H1 (cell line): ENCODE data around the gene RNU1-4. TPM values are rescaled to one million over a fixed set of nuclear protein-coding genes. Genes with fewer than 3 reads are reported as not detected.

Source experiments
- CTCF ChIA-PET: fragments of 300-600 bp; sonication (Branson Sonifier 250); formaldehyde crosslinking; loops from one replicate; lab custom pipeline; 2021; ENCODE audit not compliant: partially characterized antibody; lab: Charles Lee
- POLR2A ChIA-PET: fragments of 300-600 bp; sonication (Branson Sonifier 250); formaldehyde crosslinking; loops from one replicate; lab custom pipeline; 2021; ENCODE audit warnings: inconsistent platforms; ENCODE audit not compliant: partially characterized antibody; lab: Charles Lee
- DNase-seq, 2 experiments: peaks; one replicate each; pipeline versions ENCODE4 v3.0.0 to v3.0.0-alpha.2; 2010 to 2022; ENCODE audit warnings: low spot score in 2 of 2, low read depth in 1 of 2, mixed read lengths in 1 of 2
- FAIRE-seq: peaks from 2 replicates; lab custom pipeline; 2011; peaks lifted over from hg19 to GRCh38; lab: Jason Lieb, UNC
- H2AFZ ChIP-seq: 2 replicates; pipeline ENCODE4 v1.8.1; 2012; ENCODE audit warnings: low read length, inconsistent platforms
- H2AK5ac ChIP-seq: 2 replicates; pipeline ENCODE4 v1.6.1; 2013; ENCODE audit warnings: low read depth, low read length
- H2BK120ac ChIP-seq: replicated peaks from 2 replicates; pipeline ENCODE3; 2013; ENCODE audit warnings: low read depth, low read length, inconsistent platforms
- H2BK12ac ChIP-seq: 2 replicates; pipeline ENCODE4 v1.6.1; 2013; ENCODE audit warnings: low read depth, low read length
- H2BK15ac ChIP-seq: 2 replicates; pipeline ENCODE4 v1.6.1; 2013; ENCODE audit warnings: low read length
- H2BK20ac ChIP-seq: 2 replicates; pipeline ENCODE4 v1.6.1; 2013; ENCODE audit warnings: low read length
- H2BK5ac ChIP-seq: 2 replicates; pipeline ENCODE4 v1.6.1; 2013; ENCODE audit warnings: low read depth, low read length
- H3K14ac ChIP-seq: 2 replicates; pipeline ENCODE4 v1.6.1; 2013; ENCODE audit warnings: inconsistent platforms; ENCODE audit not compliant: insufficient read length
- H3K18ac ChIP-seq: 2 replicates; pipeline ENCODE4 v1.6.1; 2013; ENCODE audit warnings: low read length; ENCODE audit errors: extremely low read depth
- H3K23ac ChIP-seq: 2 replicates; pipeline ENCODE4 v1.6.1; 2013; ENCODE audit warnings: inconsistent platforms; ENCODE audit not compliant: insufficient read length
- H3K23me2 ChIP-seq: 2 replicates; pipeline ENCODE4 v1.6.1; 2013; ENCODE audit warnings: low read depth, low read length
- H3K27ac ChIP-seq: 2 replicates; pipeline ENCODE4 v1.6.1; 2011; ENCODE audit warnings: low read depth, low read length, inconsistent platforms
- H3K27me3 ChIP-seq, 4 experiments: replicated peaks in 1 of 4; 1 replicate in 1 of 4; 2 replicates in 3 of 4; pipeline versions ENCODE4 v1.6.1 to v1.8.1; 2011 to 2013; ENCODE audit warnings: low read length in 3 of 4, mild to moderate bottlenecking in 3 of 4, inconsistent platforms in 2 of 4, mixed read lengths in 2 of 4, moderate library complexity in 1 of 4; ENCODE audit not compliant: control insufficient read depth in 3 of 4, insufficient read depth in 3 of 4; ENCODE audit errors: extremely low read depth in 1 of 4
- H3K36me3 ChIP-seq, 4 experiments: 2 replicates each; pipeline versions ENCODE4 v1.6.1 to v1.8.1; 2011 to 2013; ENCODE audit warnings: mild to moderate bottlenecking in 4 of 4, low read length in 3 of 4, moderate library complexity in 2 of 4, control low read depth in 1 of 4, inconsistent platforms in 1 of 4; ENCODE audit not compliant: insufficient read depth in 4 of 4, control insufficient read depth in 2 of 4
- H3K4ac ChIP-seq: replicated peaks from 2 replicates; pipeline ENCODE3; 2013; ENCODE audit warnings: low read length, low read depth, mixed read lengths, inconsistent platforms; ENCODE audit not compliant: insufficient read length
- H3K4me1 ChIP-seq, 4 experiments: replicated peaks in 1 of 4; 1 replicate in 1 of 4; 2 replicates in 3 of 4; pipeline versions ENCODE4 v1.6.1 to v1.8.1; 2011 to 2013; ENCODE audit warnings: low read length in 3 of 4, inconsistent platforms in 2 of 4, mixed read lengths in 1 of 4; ENCODE audit not compliant: insufficient read depth in 4 of 4, control insufficient read depth in 3 of 4
- H3K4me2 ChIP-seq, 2 experiments: 2 replicates each; pipeline versions ENCODE4 v1.6.1 to v1.8.1; 2011 to 2013; ENCODE audit warnings: low read depth in 2 of 2, low read length in 2 of 2, control low read depth in 1 of 2, inconsistent platforms in 1 of 2, mild to moderate bottlenecking in 1 of 2; ENCODE audit not compliant: insufficient read depth in 1 of 2
- H3K4me3 ChIP-seq, 4 experiments: fragments of 200-600, 300-600 bp in 1 of 4; sonication (generic), shearing (Covaris generic), sonication (Bioruptor Twin) in 1 of 4; 2 replicates each; pipeline versions ENCODE4 v1.5.1 to v1.8.1; 2011 to 2016; ENCODE audit warnings: low read length in 4 of 4, low read depth in 3 of 4, control low read depth in 2 of 4, inconsistent platforms in 2 of 4, mild to moderate bottlenecking in 2 of 4, mixed read lengths in 1 of 4, moderate library complexity in 1 of 4; ENCODE audit not compliant: insufficient read depth in 2 of 4; ENCODE audit errors: extremely low read depth in 1 of 4
- H3K56ac ChIP-seq: replicated peaks from 2 replicates; pipeline ENCODE3; 2013; ENCODE audit warnings: low read depth, mild to moderate bottlenecking, mixed read lengths, low read length, inconsistent platforms; ENCODE audit not compliant: insufficient read length
- H3K79me1 ChIP-seq: 2 replicates; pipeline ENCODE4 v1.6.1; 2013; ENCODE audit warnings: low read depth, low read length, control low read depth
- H3K79me2 ChIP-seq, 2 experiments: 2 replicates each; pipeline versions ENCODE4 v1.6.1 to v1.8.1; 2012 to 2013; ENCODE audit warnings: low read length in 2 of 2, mild to moderate bottlenecking in 2 of 2, inconsistent platforms in 1 of 2; ENCODE audit not compliant: insufficient read depth in 2 of 2, control insufficient read depth in 1 of 2
- H3K9ac ChIP-seq, 4 experiments: replicated peaks in 1 of 4; 1 replicate in 1 of 4; 2 replicates in 3 of 4; pipeline versions ENCODE4 v1.6.1 to v1.8.1; 2011 to 2013; ENCODE audit warnings: low read depth in 3 of 4, low read length in 3 of 4, control low read depth in 2 of 4, mild to moderate bottlenecking in 2 of 4, moderate library complexity in 2 of 4, inconsistent platforms in 1 of 4; ENCODE audit errors: extremely low read depth in 1 of 4
- H3K9me3 ChIP-seq, 2 experiments: 2 replicates each; pipeline versions ENCODE4 v1.6.1 to v1.8.1; 2012 to 2013; ENCODE audit warnings: mild to moderate bottlenecking in 2 of 2, moderate library complexity in 2 of 2, control low read depth in 1 of 2, inconsistent platforms in 1 of 2, low read depth in 1 of 2, low read length in 1 of 2, mixed read lengths in 1 of 2; ENCODE audit not compliant: insufficient read depth in 2 of 2
- H4K20me1 ChIP-seq, 2 experiments: replicated peaks in 1 of 2; 2 replicates each; pipeline versions ENCODE3 to v1.8.1; 2011 to 2013; ENCODE audit warnings: inconsistent platforms in 2 of 2, low read length in 2 of 2, mild to moderate bottlenecking in 1 of 2; ENCODE audit not compliant: insufficient read depth in 2 of 2, control insufficient read depth in 1 of 2
- H4K5ac ChIP-seq: 2 replicates; pipeline ENCODE4 v1.6.1; 2013; ENCODE audit warnings: low read length, low read depth, mixed read lengths, inconsistent platforms; ENCODE audit not compliant: insufficient read length
- H4K8ac ChIP-seq: 2 replicates; pipeline ENCODE4 v1.8.0; 2013; ENCODE audit warnings: mild to moderate bottlenecking, moderate library complexity, low read length, inconsistent platforms; ENCODE audit not compliant: insufficient read depth; ENCODE audit errors: extremely low read depth
- H4K91ac ChIP-seq: replicated peaks from 2 replicates; pipeline ENCODE3; 2013; ENCODE audit warnings: low read length, mixed read lengths, inconsistent platforms; ENCODE audit not compliant: insufficient read length
- KDM5A ChIP-seq: fragments of 200-600 bp; IDR thresholded peaks from 2 replicates; pipeline ENCODE4 v1.7.1; 2012; ENCODE audit warnings: mild to moderate bottlenecking, low read length, inconsistent platforms, mixed read lengths
- PHF8 ChIP-seq: fragments of 200-600 bp; sonication (generic); conservative IDR thresholded peaks from 2 replicates; pipeline ENCODE4 v1.7.1; 2012; ENCODE audit warnings: low read depth, mild to moderate bottlenecking, inconsistent platforms, low read length, moderate library complexity
- WGBS, 2 experiments: shearing (Covaris generic) in 1 of 2; methylation state at CpG; one replicate each; pipeline versions ENCODE4 v1.1.6 to v1.1.7; 2013 to 2015; ENCODE audit warnings: low lambda C conversion rate in 2 of 2, mixed read lengths in 2 of 2, inconsistent platforms in 1 of 2, low coverage in 1 of 2, missing lambda C conversion rate in 1 of 2; ENCODE audit not compliant: insufficient replicate concordance in 2 of 2, insufficient coverage in 1 of 2, insufficient read length in 1 of 2; ENCODE audit errors: extremely low coverage in 1 of 2, missing lambda C conversion rate in 1 of 2; 5-methylcytosine and 5-hydroxymethylcytosine counted together
- polyA plus RNA-seq, 7 experiments: library from polyadenylated mRNA; depleted of rRNA in 3 of 7; stranded (reverse) in 5 of 7; unstranded in 2 of 7; fragments of >200 nt in 5 of 7; fragments of 200-250 nt in 2 of 7; gene quantifications; 1 replicate in 5 of 7; 2 replicates in 1 of 7; 4 replicates in 1 of 7; pipeline versions ENCODE4 v1.2.1 to v1.2.3, GENCODE V29; 2011 to 2013; ENCODE audit warnings: missing spikeins in 2 of 7, mixed read lengths in 2 of 7
- total RNA-seq: library from RNA; stranded (reverse); fragmentation: NEBNext Ultra II Directional; extraction: Animal tissue kit (Norgen Biotek cat#: 25700); gene quantifications from 2 replicates; pipeline ENCODE4 v1.2.1, GENCODE V29; 2021

The RNU1-4 gene
- total and polyA plus RNA-seq, 2 of the 8 experiments (the other 6 are each of a cell fraction or from before 2014, with no cell fraction given) = 145 to 1,303 TPM

- no peak for DNase-seq
- 86% methylated on average over 13 of the region's 13 CpGs; no CpG with 5 or more reads in 1 of the 2 experiments for WGBS, 2 experiments
These were observed 19.7 kb upstream of the RNU1-4 start for GRCh38 chr1:16720351-16721223.

More at GRCh38 chr1:16720351-16721223, 19.7 kb upstream of the RNU1-4 start:
- Histone ChIP-seq H3K56ac (no peak overlapping the region), H3K23ac (no peak overlapping the region), H4K8ac (no peak overlapping the region), H2BK120ac (no peak overlapping the region), H4K5ac (no peak overlapping the region), H3K36me3 (no peaks in the 10 kb centered on the region), H3K4me3 (no peak overlapping the region), H2BK12ac (peak overlapping the region; percentile 30; the same call in 1 of the 2 replicates), H2BK15ac (peak overlapping the region; percentile 49), H3K4me1 (peaks cover 0 to 11% (median 6%) of the 10 kb centered on the region in 4 experiments; a peak in 5 of 7 replicates), H3K9ac (no peak overlapping the region), H4K20me1 (no peaks in the 10 kb centered on the region), H2BK5ac (peak overlapping the region; percentile 7; the same call in 1 of the 2 replicates), H4K91ac (no peak overlapping the region), H3K79me1 (no peaks in the 10 kb centered on the region), H3K4ac (no peak overlapping the region), H2AFZ (no peak overlapping the region), H3K14ac (no peak overlapping the region), H3K27ac (no peak overlapping the region), H3K27me3 (peaks cover 0 to 2% (median 0%) of the 10 kb centered on the region in 4 experiments; a peak in 2 of 7 replicates), H3K9me3 (no peaks in the 10 kb centered on the region), H3K79me2 (no peaks in the 10 kb centered on the region), H2BK20ac (no peak overlapping the region), H3K4me2 (no peak overlapping the region), H3K18ac (no peak overlapping the region), H3K23me2 (no peaks in the 10 kb centered on the region), H2AK5ac (no peak overlapping the region)
- CTCF ChIA-PET = interaction anchor here (1.1 to 29.9 kb wide), 5 partner anchors 22 to 100 kb away, joined by 3 to 723 read pairs (median 5); no protein-coding TSS in a partner anchor
- FAIRE-seq = no peak
- POLR2A ChIA-PET = no interaction called here
- TF ChIP-seq PHF8 = 0 out of 2 replicates have a peak, but pooled peaks have one; percentile 18
- no peak for TF ChIP-seq KDM5A
